Lower lobe of right lung (tissue), 2 donors: ENCODE results near the gene KDM6A. TPM values are rescaled to one million over a fixed set of nuclear protein-coding genes. Genes with fewer than 3 reads are reported as not detected.

Source experiments
- ATAC-seq, 2 donors: fragments of 200-7000 bp; cut with Tn5 transposase; one replicate each; pipeline ENCODE4 v1.9.1; 2020 to 2022; ENCODE audit warnings: mild to moderate bottlenecking in 2 of 2, moderate library complexity in 2 of 2
- DNase-seq: peaks from one replicate; pipeline ENCODE4 v3.0.0-alpha.2; 2020
- H3K27ac ChIP-seq: fragments of 200-600 bp; one replicate; pipeline ENCODE4 v1.8.0; 2022
- H3K27me3 ChIP-seq: fragments of 200-600 bp; one replicate; pipeline ENCODE4 v1.8.0; 2022; ENCODE audit warnings: low read depth
- H3K36me3 ChIP-seq: fragments of 200-600 bp; one replicate; pipeline ENCODE4 v1.8.0; 2022; ENCODE audit warnings: mild to moderate bottlenecking
- H3K4me1 ChIP-seq: fragments of 200-600 bp; one replicate; pipeline ENCODE4 v1.8.0; 2022
- H3K4me3 ChIP-seq: fragments of 200-600 bp; one replicate; pipeline ENCODE4 v1.8.0; 2022; ENCODE audit warnings: mild to moderate bottlenecking
- H3K9me3 ChIP-seq: fragments of 200-600 bp; one replicate; pipeline ENCODE4 v1.8.0; 2022
- CTCF ChIP-seq: fragments of 200-600 bp; IDR thresholded peaks from one replicate; pipeline ENCODE4 v1.8.0; 2022; ENCODE audit warnings: antibody characterized with exemption, mild to moderate bottlenecking
- intact Hi-C: fragments of 100-400 bp; cut with DNase I; formaldehyde crosslinking; loops from one replicate; pipeline ENCODE4 v1.11.0; 2022
- total RNA-seq: library from RNA; stranded (reverse); fragmentation: NEBNext Ultra II Directional; extraction: Animal tissue kit (Norgen Biotek cat#: 25700); gene quantifications from one replicate; pipeline ENCODE4 v1.2.1, GENCODE V29; 2021
- donor health status: DM: no; HTN: yes; CAD: no; lungs with severe emphysema.

KDM6A gene
- total RNA-seq, 1 donor from 2014 or later: 27.0 TPM

GRCh38 chrX:44951572-44952067, 78.6 kb downstream of the KDM6A start:
- no peak for TF ChIP-seq CTCF
- H3K9me3 ChIP-seq: no peaks in the 10 kb centered on the region
- no peaks in the 10 kb centered on the region for H3K36me3 ChIP-seq
- DNase-seq (no peak), ATAC-seq (peak in 1 of 2 donors; percentile 28)
- no peak overlapping the region for H3K4me3 ChIP-seq
- intact Hi-C loops: no loop called here
- no peak overlapping the region for H3K27ac ChIP-seq
- H3K4me1 ChIP-seq: peaks cover 10% of the 10 kb centered on the region
- H3K27me3 ChIP-seq: no peaks in the 10 kb centered on the region

- Histone ChIP-seq H3K9me3 (no peaks in the 10 kb centered on the region), H3K27ac (no peak overlapping the region), H3K36me3 (no peaks in the 10 kb centered on the region), H3K27me3 (no peaks in the 10 kb centered on the region), H3K4me1 (peaks cover 10% of the 10 kb centered on the region), H3K4me3 (no peak overlapping the region)
- DNase-seq (no peak), ATAC-seq (no peak)
- no peak for TF ChIP-seq CTCF
- intact Hi-C loops: no loop called here
Measured at GRCh38 chrX:44952329-44953027, 79.5 kb downstream of the KDM6A start.

DNA sequence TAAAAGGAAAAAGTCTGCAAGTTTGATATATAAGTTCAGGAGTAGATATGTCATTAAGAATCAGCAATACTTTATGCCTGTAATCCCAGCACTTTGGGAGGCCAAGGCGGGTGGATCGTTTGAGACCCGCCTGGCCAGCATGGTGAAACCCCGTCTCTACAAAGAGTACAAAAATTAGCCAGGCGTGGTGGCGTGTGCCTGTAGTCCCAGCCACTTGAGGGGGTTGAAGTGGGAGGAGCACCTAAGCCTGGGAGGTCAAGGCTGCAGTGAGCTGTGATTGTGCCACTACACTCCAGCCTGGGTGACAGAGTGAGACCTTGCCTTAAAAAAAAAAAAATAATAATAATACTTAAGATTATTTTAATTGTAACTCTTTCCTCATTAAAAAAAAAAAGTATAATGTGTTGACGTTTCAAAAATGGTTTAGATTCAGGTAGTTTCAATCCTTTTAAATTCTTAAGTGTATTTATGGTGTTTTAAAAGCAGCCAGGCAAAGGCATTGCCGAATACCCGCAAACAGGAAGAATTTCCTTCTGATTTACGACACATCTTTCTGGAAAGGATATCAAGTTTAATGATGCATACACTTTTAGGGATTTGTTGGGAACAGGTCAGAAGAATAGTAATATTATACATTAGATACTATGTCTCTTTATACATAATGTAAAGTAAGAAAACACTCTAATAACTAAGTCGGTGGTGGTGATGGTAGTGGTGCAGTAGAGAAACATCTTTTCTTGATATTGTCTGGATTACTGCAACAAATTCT, 80.9 kb downstream of the KDM6A start:
- H3K36me3 ChIP-seq: no peaks in the 10 kb centered on the region
- no peaks in the 10 kb centered on the region for H3K9me3 ChIP-seq
- intact Hi-C loops: no loop called here
- H3K4me3 ChIP-seq: no peak overlapping the region
- DNase-seq (peak; percentile 46), ATAC-seq (peak in 1 of 2 donors; percentile 64)
- TF ChIP-seq CTCF: no peak
- peaks cover 12% of the 10 kb centered on the region for H3K4me1 ChIP-seq
- no peak overlapping the region for H3K27ac ChIP-seq
- no peaks in the 10 kb centered on the region for H3K27me3 ChIP-seq

GRCh38 chrX:44954562-44954961, 81.6 kb downstream of the KDM6A start:
- DNase-seq: no peak
- no peaks in the 10 kb centered on the region for H3K36me3 ChIP-seq
- no peak for TF ChIP-seq CTCF
- H3K9me3 ChIP-seq: no peaks in the 10 kb centered on the region
- peaks cover 14% of the 10 kb centered on the region for H3K4me1 ChIP-seq
- no peaks in the 10 kb centered on the region for H3K27me3 ChIP-seq
- intact Hi-C loops: no loop called here
- no peak overlapping the region for H3K27ac ChIP-seq
- no peak overlapping the region for H3K4me3 ChIP-seq
- ATAC-seq: no peak

- Histone ChIP-seq H3K36me3 (no peaks in the 10 kb centered on the region), H3K4me1 (peaks cover 20% of the 10 kb centered on the region), H3K27ac (no peak overlapping the region), H3K4me3 (no peak overlapping the region), H3K9me3 (no peaks in the 10 kb centered on the region), H3K27me3 (no peaks in the 10 kb centered on the region)
- DNase-seq: no peak
- intact Hi-C loops: no loop called here
- TF ChIP-seq CTCF: no peak
- ATAC-seq: no peak
Measured at GRCh38 chrX:44957848-44958247, 84.9 kb downstream of the KDM6A start.
